ENCODE data around the gene FAM151A.

The FAM151A gene

DNA sequence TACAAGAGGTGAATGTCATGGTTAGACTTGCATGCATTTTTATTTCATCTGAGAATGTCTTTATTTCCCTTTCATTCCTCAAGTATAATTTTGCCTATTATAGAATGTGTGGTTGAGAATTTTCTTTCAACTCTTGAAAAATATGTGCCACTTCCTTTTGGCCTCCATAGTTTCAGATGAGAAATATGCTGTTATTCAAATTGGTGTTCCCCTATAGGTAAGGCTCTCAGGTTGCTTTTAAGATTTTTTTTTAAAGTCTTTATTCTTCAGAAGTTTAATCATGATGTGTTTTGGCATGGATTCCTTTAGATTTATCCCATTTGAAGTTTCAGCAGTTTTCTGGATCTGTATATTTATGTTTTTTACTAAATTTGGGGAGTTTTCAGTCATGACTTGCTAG is 20.4 kb upstream of the FAM151A start:
- H4K91ac ChIP-seq (ENCODE audit: low read depth, low read length, poor library complexity) = no peak overlapping the region
- H3K18ac ChIP-seq (ENCODE audit: low read length) = no peak overlapping the region
- no peak overlapping the region for H3K4ac ChIP-seq (ENCODE audit: low read length)
- no peak for DNase-seq (ENCODE audit: low spot score)
- no peaks in the 10 kb centered on the region for H3K36me3 ChIP-seq (replicated peaks in 1 of 2; ENCODE audit: control insufficient read depth in 2 of 2, insufficient read depth in 2 of 2, low read length in 2 of 2)
- no peak overlapping the region for H2AK5ac ChIP-seq (ENCODE audit: low read depth, low read length)
- H3K9me3 ChIP-seq (replicated peaks in 1 of 2; ENCODE audit: control insufficient read depth in 2 of 2, insufficient read depth in 1 of 2, low read depth in 1 of 2, low read length in 2 of 2) = peaks cover 2 to 3% of the 10 kb centered on the region in 2 donors
- H3K14ac ChIP-seq (ENCODE audit: low read length) = no peak overlapping the region
- H2AFZ ChIP-seq (ENCODE audit: low read length) = no peak overlapping the region
- no peak overlapping the region for H2BK15ac ChIP-seq (ENCODE audit: low read length)
- no peak overlapping the region for H3K9ac ChIP-seq (ENCODE audit: low read depth, low read length, poor library complexity)
- no peak overlapping the region for H3K23ac ChIP-seq (ENCODE audit: low read depth, low read length, poor library complexity)
- H3K4me3 ChIP-seq (ENCODE audit: low read length in 2 of 2) = no peak overlapping the region
- no peaks in the 10 kb centered on the region for H3K4me1 ChIP-seq (ENCODE audit: control insufficient read depth in 2 of 2, insufficient read depth in 1 of 2, low read depth in 1 of 2, low read length in 2 of 2)
- H3K27ac ChIP-seq (replicated peaks; ENCODE audit: low read length) = no peak overlapping the region
- H3K4me2 ChIP-seq (ENCODE audit: insufficient read depth, low read length, poor library complexity, severe bottlenecking) = no peak overlapping the region
- no peak overlapping the region for H4K8ac ChIP-seq (ENCODE audit: low read depth, low read length)
- H2BK12ac ChIP-seq (ENCODE audit: low read length) = no peak overlapping the region
- no peak overlapping the region for H2BK5ac ChIP-seq (ENCODE audit: low read length)
- peaks cover 0 to 8% (median 0%) of the 10 kb centered on the region in 3 experiments for H3K27me3 ChIP-seq (ENCODE audit: control insufficient read depth in 3 of 3, insufficient read depth in 3 of 3, low read depth in 1 of 3, low read length in 3 of 3)
- H2BK120ac ChIP-seq (ENCODE audit: low read depth, low read length) = no peak overlapping the region
- no peaks in the 10 kb centered on the region for H3K79me1 ChIP-seq (ENCODE audit: low read depth, low read length)

GRCh38 chr1:54640863-54641836 is 17.8 kb upstream of the FAM151A start, which contains the start of gene MROH7:
MROH7 (plus strand) TSS chr1:54641786; CDS start chr1:54652927, 11,141 bp downstream.
- Histone ChIP-seq H2BK15ac (ENCODE audit: low read length) (no peak within 1 kb of the TSS), H3K27me3 (ENCODE audit: control insufficient read depth in 3 of 3, insufficient read depth in 3 of 3, low read depth in 1 of 3, low read length in 3 of 3) (peaks cover 0 to 8% (median 0%) of the 10 kb centered on the region in 3 experiments), H3K79me1 (ENCODE audit: low read depth, low read length) (no peaks in the 10 kb centered on the region), H2BK5ac (ENCODE audit: low read length) (no peak within 1 kb of the TSS), H3K9me3 (replicated peaks in 1 of 2; ENCODE audit: control insufficient read depth in 2 of 2, insufficient read depth in 1 of 2, low read depth in 1 of 2, low read length in 2 of 2) (peaks cover 2 to 3% of the 10 kb centered on the region in 2 donors), H2BK120ac (ENCODE audit: low read depth, low read length) (no peak within 1 kb of the TSS), H3K18ac (ENCODE audit: low read length) (no peak within 1 kb of the TSS), H3K14ac (ENCODE audit: low read length) (no peak within 1 kb of the TSS), H3K4me3 (ENCODE audit: low read length in 2 of 2) (no peak within 1 kb of the TSS), H3K9ac (ENCODE audit: low read depth, low read length, poor library complexity) (no peak within 1 kb of the TSS), H3K4ac (ENCODE audit: low read length) (no peak within 1 kb of the TSS), H3K4me1 (ENCODE audit: control insufficient read depth in 2 of 2, insufficient read depth in 1 of 2, low read depth in 1 of 2, low read length in 2 of 2) (no peaks in the 10 kb centered on the region), H4K8ac (ENCODE audit: low read depth, low read length) (no peak within 1 kb of the TSS), H2AK5ac (ENCODE audit: low read depth, low read length) (no peak within 1 kb of the TSS), H2AFZ (ENCODE audit: low read length) (no peak within 1 kb of the TSS), H3K23ac (ENCODE audit: low read depth, low read length, poor library complexity) (no peak within 1 kb of the TSS), H2BK12ac (ENCODE audit: low read length) (no peak within 1 kb of the TSS), H4K91ac (ENCODE audit: low read depth, low read length, poor library complexity) (no peak within 1 kb of the TSS), H3K4me2 (ENCODE audit: insufficient read depth, low read length, poor library complexity, severe bottlenecking) (no peak within 1 kb of the TSS), H3K36me3 (replicated peaks in 1 of 2; ENCODE audit: control insufficient read depth in 2 of 2, insufficient read depth in 2 of 2, low read length in 2 of 2) (no peaks in the 10 kb centered on the region), H3K27ac (replicated peaks; ENCODE audit: low read length) (no peak within 1 kb of the TSS)
- no CpG with 5 or more reads among the region's 8 CpGs for WGBS, 2 donors (ENCODE audit: extremely low coverage in 2 of 2, insufficient read length in 2 of 2, insufficient replicate concordance in 1 of 2)
- DNase-seq (ENCODE audit: low spot score) = no peak

GRCh38 chr1:54640361-54640760 is 17.0 kb upstream of the FAM151A start:
- Histone ChIP-seq H3K23ac (ENCODE audit: low read depth, low read length, poor library complexity) (no peak overlapping the region), H3K18ac (ENCODE audit: low read length) (no peak overlapping the region), H3K4me3 (ENCODE audit: low read length in 2 of 2) (no peak overlapping the region), H3K9me3 (replicated peaks in 1 of 2; ENCODE audit: control insufficient read depth in 2 of 2, insufficient read depth in 1 of 2, low read depth in 1 of 2, low read length in 2 of 2) (peaks cover 2 to 3% of the 10 kb centered on the region in 2 donors), H3K79me1 (ENCODE audit: low read depth, low read length) (no peaks in the 10 kb centered on the region), H3K36me3 (replicated peaks in 1 of 2; ENCODE audit: control insufficient read depth in 2 of 2, insufficient read depth in 2 of 2, low read length in 2 of 2) (no peaks in the 10 kb centered on the region), H2BK12ac (ENCODE audit: low read length) (no peak overlapping the region), H3K27ac (replicated peaks; ENCODE audit: low read length) (no peak overlapping the region), H2AK5ac (ENCODE audit: low read depth, low read length) (no peak overlapping the region), H2BK120ac (ENCODE audit: low read depth, low read length) (no peak overlapping the region), H4K91ac (ENCODE audit: low read depth, low read length, poor library complexity) (peak overlapping the region; percentile 72), H3K27me3 (ENCODE audit: control insufficient read depth in 3 of 3, insufficient read depth in 3 of 3, low read depth in 1 of 3, low read length in 3 of 3) (peaks cover 0 to 8% (median 0%) of the 10 kb centered on the region in 3 experiments), H2AFZ (ENCODE audit: low read length) (no peak overlapping the region), H2BK15ac (ENCODE audit: low read length) (no peak overlapping the region), H3K4ac (ENCODE audit: low read length) (no peak overlapping the region), H4K8ac (ENCODE audit: low read depth, low read length) (no peak overlapping the region), H3K14ac (ENCODE audit: low read length) (no peak overlapping the region), H3K4me2 (ENCODE audit: insufficient read depth, low read length, poor library complexity, severe bottlenecking) (no peak overlapping the region), H2BK5ac (ENCODE audit: low read length) (no peak overlapping the region), H3K9ac (ENCODE audit: low read depth, low read length, poor library complexity) (no peak overlapping the region), H3K4me1 (ENCODE audit: control insufficient read depth in 2 of 2, insufficient read depth in 1 of 2, low read depth in 1 of 2, low read length in 2 of 2) (no peaks in the 10 kb centered on the region)
- no CpG with 5 or more reads among the region's 4 CpGs for WGBS, 2 donors (ENCODE audit: extremely low coverage in 2 of 2, insufficient read length in 2 of 2, insufficient replicate concordance in 1 of 2)
- no peak for DNase-seq (ENCODE audit: low spot score)
